H1 (cell line): ENCODE measurements around the gene CRABP2. TPM values are rescaled to one million over a fixed set of nuclear protein-coding genes. Genes with fewer than 3 reads are reported as not detected.
A peak's percentile ranks its signal among the peaks of the same experiment; 100 is the strongest.

ENCODE experiments used
- CTCF ChIA-PET: fragments of 300-600 bp; sonication (Branson Sonifier 250); formaldehyde crosslinking; loops from one replicate; lab custom pipeline; 2021; ENCODE audit not compliant: partially characterized antibody; lab: Charles Lee
- POLR2A ChIA-PET: fragments of 300-600 bp; sonication (Branson Sonifier 250); formaldehyde crosslinking; loops from one replicate; lab custom pipeline; 2021; ENCODE audit warnings: inconsistent platforms; ENCODE audit not compliant: partially characterized antibody; lab: Charles Lee
- DNase-seq, 2 experiments: peaks; one replicate each; pipeline versions ENCODE4 v3.0.0 to v3.0.0-alpha.2; 2010 to 2022; ENCODE audit warnings: low spot score in 2 of 2, low read depth in 1 of 2, mixed read lengths in 1 of 2
- FAIRE-seq: peaks from 2 replicates; lab custom pipeline; 2011; peaks lifted over from hg19 to GRCh38; lab: Jason Lieb, UNC
- H2AFZ ChIP-seq: 2 replicates; pipeline ENCODE4 v1.8.1; 2012; ENCODE audit warnings: low read length, inconsistent platforms
- H2AK5ac ChIP-seq: 2 replicates; pipeline ENCODE4 v1.6.1; 2013; ENCODE audit warnings: low read depth, low read length
- H2BK120ac ChIP-seq: replicated peaks from 2 replicates; pipeline ENCODE3; 2013; ENCODE audit warnings: low read depth, low read length, inconsistent platforms
- H2BK12ac ChIP-seq: 2 replicates; pipeline ENCODE4 v1.6.1; 2013; ENCODE audit warnings: low read depth, low read length
- H2BK15ac ChIP-seq: 2 replicates; pipeline ENCODE4 v1.6.1; 2013; ENCODE audit warnings: low read length
- H2BK20ac ChIP-seq: 2 replicates; pipeline ENCODE4 v1.6.1; 2013; ENCODE audit warnings: low read length
- H2BK5ac ChIP-seq: 2 replicates; pipeline ENCODE4 v1.6.1; 2013; ENCODE audit warnings: low read depth, low read length
- H3K14ac ChIP-seq: 2 replicates; pipeline ENCODE4 v1.6.1; 2013; ENCODE audit warnings: inconsistent platforms; ENCODE audit not compliant: insufficient read length
- H3K18ac ChIP-seq: 2 replicates; pipeline ENCODE4 v1.6.1; 2013; ENCODE audit warnings: low read length; ENCODE audit errors: extremely low read depth
- H3K23ac ChIP-seq: 2 replicates; pipeline ENCODE4 v1.6.1; 2013; ENCODE audit warnings: inconsistent platforms; ENCODE audit not compliant: insufficient read length
- H3K23me2 ChIP-seq: 2 replicates; pipeline ENCODE4 v1.6.1; 2013; ENCODE audit warnings: low read depth, low read length
- H3K27ac ChIP-seq: 2 replicates; pipeline ENCODE4 v1.6.1; 2011; ENCODE audit warnings: low read depth, low read length, inconsistent platforms
- H3K27me3 ChIP-seq, 4 experiments: replicated peaks in 1 of 4; 1 replicate in 1 of 4; 2 replicates in 3 of 4; pipeline versions ENCODE4 v1.6.1 to v1.8.1; 2011 to 2013; ENCODE audit warnings: low read length in 3 of 4, mild to moderate bottlenecking in 3 of 4, inconsistent platforms in 2 of 4, mixed read lengths in 2 of 4, moderate library complexity in 1 of 4; ENCODE audit not compliant: control insufficient read depth in 3 of 4, insufficient read depth in 3 of 4; ENCODE audit errors: extremely low read depth in 1 of 4
- H3K36me3 ChIP-seq, 4 experiments: 2 replicates each; pipeline versions ENCODE4 v1.6.1 to v1.8.1; 2011 to 2013; ENCODE audit warnings: mild to moderate bottlenecking in 4 of 4, low read length in 3 of 4, moderate library complexity in 2 of 4, control low read depth in 1 of 4, inconsistent platforms in 1 of 4; ENCODE audit not compliant: insufficient read depth in 4 of 4, control insufficient read depth in 2 of 4
- H3K4ac ChIP-seq: replicated peaks from 2 replicates; pipeline ENCODE3; 2013; ENCODE audit warnings: low read length, low read depth, mixed read lengths, inconsistent platforms; ENCODE audit not compliant: insufficient read length
- H3K4me1 ChIP-seq, 4 experiments: replicated peaks in 1 of 4; 1 replicate in 1 of 4; 2 replicates in 3 of 4; pipeline versions ENCODE4 v1.6.1 to v1.8.1; 2011 to 2013; ENCODE audit warnings: low read length in 3 of 4, inconsistent platforms in 2 of 4, mixed read lengths in 1 of 4; ENCODE audit not compliant: insufficient read depth in 4 of 4, control insufficient read depth in 3 of 4
- H3K4me2 ChIP-seq, 2 experiments: 2 replicates each; pipeline versions ENCODE4 v1.6.1 to v1.8.1; 2011 to 2013; ENCODE audit warnings: low read depth in 2 of 2, low read length in 2 of 2, control low read depth in 1 of 2, inconsistent platforms in 1 of 2, mild to moderate bottlenecking in 1 of 2; ENCODE audit not compliant: insufficient read depth in 1 of 2
- H3K4me3 ChIP-seq, 4 experiments: fragments of 200-600, 300-600 bp in 1 of 4; sonication (generic), shearing (Covaris generic), sonication (Bioruptor Twin) in 1 of 4; 2 replicates each; pipeline versions ENCODE4 v1.5.1 to v1.8.1; 2011 to 2016; ENCODE audit warnings: low read length in 4 of 4, low read depth in 3 of 4, control low read depth in 2 of 4, inconsistent platforms in 2 of 4, mild to moderate bottlenecking in 2 of 4, mixed read lengths in 1 of 4, moderate library complexity in 1 of 4; ENCODE audit not compliant: insufficient read depth in 2 of 4; ENCODE audit errors: extremely low read depth in 1 of 4
- H3K56ac ChIP-seq: replicated peaks from 2 replicates; pipeline ENCODE3; 2013; ENCODE audit warnings: low read depth, mild to moderate bottlenecking, mixed read lengths, low read length, inconsistent platforms; ENCODE audit not compliant: insufficient read length
- H3K79me1 ChIP-seq: 2 replicates; pipeline ENCODE4 v1.6.1; 2013; ENCODE audit warnings: low read depth, low read length, control low read depth
- H3K79me2 ChIP-seq, 2 experiments: 2 replicates each; pipeline versions ENCODE4 v1.6.1 to v1.8.1; 2012 to 2013; ENCODE audit warnings: low read length in 2 of 2, mild to moderate bottlenecking in 2 of 2, inconsistent platforms in 1 of 2; ENCODE audit not compliant: insufficient read depth in 2 of 2, control insufficient read depth in 1 of 2
- H3K9ac ChIP-seq, 4 experiments: replicated peaks in 1 of 4; 1 replicate in 1 of 4; 2 replicates in 3 of 4; pipeline versions ENCODE4 v1.6.1 to v1.8.1; 2011 to 2013; ENCODE audit warnings: low read depth in 3 of 4, low read length in 3 of 4, control low read depth in 2 of 4, mild to moderate bottlenecking in 2 of 4, moderate library complexity in 2 of 4, inconsistent platforms in 1 of 4; ENCODE audit errors: extremely low read depth in 1 of 4
- H3K9me3 ChIP-seq, 2 experiments: 2 replicates each; pipeline versions ENCODE4 v1.6.1 to v1.8.1; 2012 to 2013; ENCODE audit warnings: mild to moderate bottlenecking in 2 of 2, moderate library complexity in 2 of 2, control low read depth in 1 of 2, inconsistent platforms in 1 of 2, low read depth in 1 of 2, low read length in 1 of 2, mixed read lengths in 1 of 2; ENCODE audit not compliant: insufficient read depth in 2 of 2
- H4K20me1 ChIP-seq, 2 experiments: replicated peaks in 1 of 2; 2 replicates each; pipeline versions ENCODE3 to v1.8.1; 2011 to 2013; ENCODE audit warnings: inconsistent platforms in 2 of 2, low read length in 2 of 2, mild to moderate bottlenecking in 1 of 2; ENCODE audit not compliant: insufficient read depth in 2 of 2, control insufficient read depth in 1 of 2
- H4K5ac ChIP-seq: 2 replicates; pipeline ENCODE4 v1.6.1; 2013; ENCODE audit warnings: low read length, low read depth, mixed read lengths, inconsistent platforms; ENCODE audit not compliant: insufficient read length
- H4K8ac ChIP-seq: 2 replicates; pipeline ENCODE4 v1.8.0; 2013; ENCODE audit warnings: mild to moderate bottlenecking, moderate library complexity, low read length, inconsistent platforms; ENCODE audit not compliant: insufficient read depth; ENCODE audit errors: extremely low read depth
- H4K91ac ChIP-seq: replicated peaks from 2 replicates; pipeline ENCODE3; 2013; ENCODE audit warnings: low read length, mixed read lengths, inconsistent platforms; ENCODE audit not compliant: insufficient read length
- NRF1 ChIP-seq: IDR thresholded peaks from 2 replicates; pipeline ENCODE4 v1.6.1; 2011; ENCODE audit warnings: mild to moderate bottlenecking, low read depth, low read length, improper control_type of control experiment
- WGBS, 2 experiments: shearing (Covaris generic) in 1 of 2; methylation state at CpG; one replicate each; pipeline versions ENCODE4 v1.1.6 to v1.1.7; 2013 to 2015; ENCODE audit warnings: low lambda C conversion rate in 2 of 2, mixed read lengths in 2 of 2, inconsistent platforms in 1 of 2, low coverage in 1 of 2, missing lambda C conversion rate in 1 of 2; ENCODE audit not compliant: insufficient replicate concordance in 2 of 2, insufficient coverage in 1 of 2, insufficient read length in 1 of 2; ENCODE audit errors: extremely low coverage in 1 of 2, missing lambda C conversion rate in 1 of 2; 5-methylcytosine and 5-hydroxymethylcytosine counted together
- polyA plus RNA-seq, 7 experiments: library from polyadenylated mRNA; depleted of rRNA in 3 of 7; stranded (reverse) in 5 of 7; unstranded in 2 of 7; fragments of >200 nt in 5 of 7; fragments of 200-250 nt in 2 of 7; gene quantifications; 1 replicate in 5 of 7; 2 replicates in 1 of 7; 4 replicates in 1 of 7; pipeline versions ENCODE4 v1.2.1 to v1.2.3, GENCODE V29; 2011 to 2013; ENCODE audit warnings: missing spikeins in 2 of 7, mixed read lengths in 2 of 7
- total RNA-seq: library from RNA; stranded (reverse); fragmentation: NEBNext Ultra II Directional; extraction: Animal tissue kit (Norgen Biotek cat#: 25700); gene quantifications from 2 replicates; pipeline ENCODE4 v1.2.1, GENCODE V29; 2021

Gene CRABP2
- total and polyA plus RNA-seq, 2 of the 8 experiments (the other 6 are each of a cell fraction or from before 2014, with no cell fraction given): 69.2 to 119 TPM

- H2AFZ ChIP-seq: no peak overlapping the region
- H2BK12ac ChIP-seq: no peak overlapping the region; the same call in 1 of the 2 replicates
- H3K4me1 ChIP-seq: peaks cover 20 to 48% (median 35%) of the 10 kb centered on the region in 4 experiments
- ChIA-PET CTCF (interaction anchor here (0.6 to 66.0 kb wide), 9 partner anchors 7 to 182 kb away, joined by 3 to 4284 read pairs (median 5); partner anchors contain the start of genes CRABP2, INSRR, ISG20L2 and METTL25B), POLR2A (interaction anchor here (1.3 to 16.9 kb wide), 7 partner anchors 10 to 54 kb away, joined by 3 to 530 read pairs (median 10); partner anchors contain the start of genes ISG20L2, METTL25B, NES and PRCC)
- H3K23ac ChIP-seq: no peak overlapping the region
- no peak overlapping the region for H2BK5ac ChIP-seq
- no peak overlapping the region; the same call in 1 of the 2 replicates for H2AK5ac ChIP-seq
- H2BK15ac ChIP-seq: no peak overlapping the region
- H3K4me3 ChIP-seq: no peak overlapping the region
- no peak overlapping the region for H3K4me2 ChIP-seq
- H4K91ac ChIP-seq: no peak overlapping the region
- H3K14ac ChIP-seq: no peak overlapping the region
- H2BK20ac ChIP-seq: no peak overlapping the region
- H2BK120ac ChIP-seq: no peak overlapping the region
- H3K4ac ChIP-seq: no peak overlapping the region
- WGBS, 2 experiments: 86% methylated on average over 3 of the region's 3 CpGs; no CpG with 5 or more reads in 1 of the 2 experiments
- no peak overlapping the region for H3K56ac ChIP-seq
- no peak for DNase-seq
- no peak overlapping the region for H3K9ac ChIP-seq
- no peak for FAIRE-seq
- H3K36me3 ChIP-seq: no peaks in the 10 kb centered on the region
- TF ChIP-seq NRF1: no peak
- no peaks in the 10 kb centered on the region for H3K9me3 ChIP-seq
- 0 out of 2 replicates have a peak overlapping the region, but pooled peaks have one; percentile 17 for H4K8ac ChIP-seq
- H4K5ac ChIP-seq: no peak overlapping the region
- no peaks in the 10 kb centered on the region for H3K79me2 ChIP-seq
- H3K23me2 ChIP-seq: peaks cover 3% of the 10 kb centered on the region; the same call in 1 of the 2 replicates
- no peaks in the 10 kb centered on the region for H3K79me1 ChIP-seq
- peaks cover 0 to 2% of the 10 kb centered on the region in 2 experiments for H4K20me1 ChIP-seq
- H3K27me3 ChIP-seq: no peaks in the 10 kb centered on the region
- H3K18ac ChIP-seq: no peak overlapping the region
- H3K27ac ChIP-seq: no peak overlapping the region
These were observed 7.2 kb upstream of the CRABP2 start for GRCh38 chr1:156712626-156713025.
